Large intestine (tissue), 3 donors: Measurements from ENCODE around the gene STK33. TPM values are rescaled to one million over a fixed set of nuclear protein-coding genes. Genes with fewer than 3 reads are reported as not detected.
A peak's percentile ranks its signal among the peaks of the same experiment; 100 is the strongest.

Experiments used
- DNase-seq, 2 donors: peaks; one replicate each; pipeline versions ENCODE4 v3.0.0 to v3.0.0-alpha.2; 2013
- H3K27ac ChIP-seq: one replicate; pipeline ENCODE4 v1.5.1; 2013; ENCODE audit warnings: low read length
- H3K27me3 ChIP-seq: 2 replicates; pipeline ENCODE4 v1.6.1; 2013; ENCODE audit warnings: low read length; ENCODE audit not compliant: control insufficient read depth, insufficient read depth
- H3K36me3 ChIP-seq: 2 replicates; pipeline ENCODE4 v1.6.1; 2013; ENCODE audit warnings: low read length; ENCODE audit not compliant: control insufficient read depth, insufficient read depth
- H3K4me1 ChIP-seq: one replicate; pipeline ENCODE4 v1.6.1; 2013; ENCODE audit warnings: low read length; ENCODE audit not compliant: control insufficient read depth, insufficient read depth
- H3K4me3 ChIP-seq: one replicate; pipeline ENCODE4 v1.5.1; 2013; ENCODE audit warnings: low read length
- H3K9me3 ChIP-seq: one replicate; pipeline ENCODE4 v1.6.1; 2013; ENCODE audit warnings: mild to moderate bottlenecking, low read depth, low read length, moderate library complexity; ENCODE audit not compliant: control insufficient read depth
- WGBS: methylation state at CpG from one replicate; pipeline ENCODE4 v1.1.5; 2013; ENCODE audit warnings: low lambda C conversion rate; ENCODE audit not compliant: insufficient coverage; 5-methylcytosine and 5-hydroxymethylcytosine counted together
- polyA plus RNA-seq: library from polyadenylated mRNA; unstranded; fragments of 120-200 nt; gene quantifications from one replicate; pipeline ENCODE4 v1.2.1, GENCODE V29; 2013

STK33 gene
- polyA plus RNA-seq, 1 donor: 9.4 TPM

- Histone ChIP-seq H3K27ac (no peak overlapping the region), H3K4me3 (no peak overlapping the region), H3K27me3 (peaks cover 2% of the 10 kb centered on the region), H3K9me3 (peaks cover 3% of the 10 kb centered on the region), H3K4me1 (peaks cover 22% of the 10 kb centered on the region), H3K36me3 (no peaks in the 10 kb centered on the region)
- DNase-seq: no peak
- 100% methylated on average over 1 of the region's 4 CpGs for WGBS
Measured at GRCh38 chr11:8352103-8352875, 241.7 kb downstream of the STK33 start.

- Histone ChIP-seq H3K9me3 (no peaks in the 10 kb centered on the region), H3K36me3 (no peaks in the 10 kb centered on the region), H3K4me1 (peaks cover 13% of the 10 kb centered on the region), H3K27me3 (peaks cover 2% of the 10 kb centered on the region), H3K4me3 (no peak overlapping the region), H3K27ac (no peak overlapping the region)
- DNase-seq: no peak
- no CpG with 5 or more reads among the region's 8 CpGs for WGBS
Measured at GRCh38 chr11:8351223-8351622, 242.8 kb downstream of the STK33 start.

DNA sequence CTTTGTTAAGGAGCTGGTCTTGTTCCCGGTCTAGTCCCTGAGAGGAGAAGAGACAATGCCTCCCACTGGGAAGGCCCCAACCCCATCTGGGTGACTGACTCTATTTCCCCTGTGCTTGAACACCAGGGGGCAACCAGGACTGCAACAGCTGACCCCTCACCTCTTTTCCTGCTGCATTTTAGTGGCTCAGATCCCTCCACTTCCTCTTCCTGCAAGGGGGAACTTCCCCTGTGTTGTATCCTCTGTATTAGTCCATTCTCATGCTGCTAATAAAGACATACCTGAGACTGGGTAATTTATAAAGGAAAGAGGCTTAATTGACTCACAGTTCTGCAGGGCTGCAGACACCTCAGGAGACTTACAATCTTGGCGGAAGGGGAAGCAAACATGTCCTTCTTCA is 246.1 kb downstream of the STK33 start:
- no peak for DNase-seq
- no CpG with 5 or more reads among the region's 2 CpGs for WGBS
- no peak overlapping the region for H3K4me3 ChIP-seq
- no peaks in the 10 kb centered on the region for H3K36me3 ChIP-seq
- peaks cover 2% of the 10 kb centered on the region for H3K27me3 ChIP-seq
- H3K27ac ChIP-seq: no peak overlapping the region
- H3K9me3 ChIP-seq: no peaks in the 10 kb centered on the region
- H3K4me1 ChIP-seq: no peaks in the 10 kb centered on the region

DNA sequence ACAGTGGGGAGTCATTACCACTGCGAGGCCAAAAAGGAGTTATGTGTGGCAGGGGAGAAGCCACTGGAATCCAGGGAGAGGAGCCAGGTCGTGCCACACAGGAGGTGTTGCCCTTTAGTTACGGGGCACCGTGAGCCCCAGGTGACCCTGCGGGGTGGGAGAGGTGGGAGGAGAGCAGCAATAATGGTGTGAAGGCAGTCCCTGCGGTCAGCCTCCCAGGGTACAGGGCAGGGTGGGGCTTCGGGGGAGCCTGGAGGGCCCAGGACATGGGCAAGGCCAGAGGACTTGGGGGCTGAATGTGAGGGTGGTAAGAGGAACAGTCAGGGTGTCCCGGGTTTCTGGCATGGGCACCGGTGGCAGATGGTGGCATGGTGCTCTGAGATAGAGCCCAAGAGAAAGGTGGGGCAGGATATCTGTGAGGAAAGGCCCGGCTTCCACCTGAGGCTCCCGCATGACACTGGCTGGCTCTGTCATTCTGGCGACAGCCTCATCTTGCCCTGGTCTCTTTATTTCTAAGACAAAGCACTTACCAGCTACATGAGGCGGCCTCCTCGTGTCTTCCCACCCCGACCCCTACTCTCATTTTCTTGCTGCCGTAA is 247.8 kb downstream of the STK33 start:
- no CpG with 5 or more reads among the region's 16 CpGs for WGBS

DNA sequence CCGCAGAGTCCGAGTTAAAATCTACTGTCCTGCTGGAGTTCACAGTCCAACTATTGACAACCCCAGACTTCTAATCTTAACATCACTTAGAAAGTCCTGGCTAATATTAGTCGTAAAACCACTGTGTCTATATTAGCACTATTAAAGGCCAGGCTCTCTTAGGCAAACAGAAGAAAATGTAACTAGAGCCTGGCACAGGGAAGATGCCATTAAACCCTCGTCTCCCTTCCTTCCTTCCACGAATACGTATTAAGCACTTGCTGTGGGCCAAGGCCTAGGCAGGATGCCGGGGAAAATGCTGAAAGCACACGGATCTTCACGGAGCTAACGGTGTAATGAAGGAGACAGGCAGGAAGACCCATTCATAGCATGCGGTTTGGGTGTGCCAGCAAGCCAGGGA is 248.8 kb downstream of the STK33 start:
- WGBS: 40% methylated on average over 1 of the region's 11 CpGs
- H3K9me3 ChIP-seq: no peaks in the 10 kb centered on the region

More for the DNA sequence above, 247.8 kb downstream of the STK33 start:
- H3K9me3 ChIP-seq: no peaks in the 10 kb centered on the region
- H3K4me3 ChIP-seq: no peak overlapping the region
- DNase-seq: no peak
- peaks cover 2% of the 10 kb centered on the region for H3K27me3 ChIP-seq
- no peak overlapping the region for H3K27ac ChIP-seq
- H3K4me1 ChIP-seq: peaks cover 5% of the 10 kb centered on the region
- no peaks in the 10 kb centered on the region for H3K36me3 ChIP-seq

GRCh38 chr11:8344346-8344745 is 249.7 kb downstream of the STK33 start:
- Histone ChIP-seq H3K4me3 (no peak overlapping the region), H3K27ac (no peak overlapping the region), H3K9me3 (peaks cover 1% of the 10 kb centered on the region), H3K36me3 (no peaks in the 10 kb centered on the region), H3K27me3 (peaks cover 2% of the 10 kb centered on the region), H3K4me1 (peaks cover 13% of the 10 kb centered on the region)
- no peak for DNase-seq
- 100% methylated on average over 1 of the region's 3 CpGs for WGBS

More for the DNA sequence above, 248.8 kb downstream of the STK33 start:
- H3K4me1 ChIP-seq: peaks cover 8% of the 10 kb centered on the region
- H3K36me3 ChIP-seq: no peaks in the 10 kb centered on the region
- H3K27me3 ChIP-seq: peaks cover 2% of the 10 kb centered on the region
- H3K4me3 ChIP-seq: no peak overlapping the region
- no peak overlapping the region for H3K27ac ChIP-seq
- DNase-seq: no peak

DNA sequence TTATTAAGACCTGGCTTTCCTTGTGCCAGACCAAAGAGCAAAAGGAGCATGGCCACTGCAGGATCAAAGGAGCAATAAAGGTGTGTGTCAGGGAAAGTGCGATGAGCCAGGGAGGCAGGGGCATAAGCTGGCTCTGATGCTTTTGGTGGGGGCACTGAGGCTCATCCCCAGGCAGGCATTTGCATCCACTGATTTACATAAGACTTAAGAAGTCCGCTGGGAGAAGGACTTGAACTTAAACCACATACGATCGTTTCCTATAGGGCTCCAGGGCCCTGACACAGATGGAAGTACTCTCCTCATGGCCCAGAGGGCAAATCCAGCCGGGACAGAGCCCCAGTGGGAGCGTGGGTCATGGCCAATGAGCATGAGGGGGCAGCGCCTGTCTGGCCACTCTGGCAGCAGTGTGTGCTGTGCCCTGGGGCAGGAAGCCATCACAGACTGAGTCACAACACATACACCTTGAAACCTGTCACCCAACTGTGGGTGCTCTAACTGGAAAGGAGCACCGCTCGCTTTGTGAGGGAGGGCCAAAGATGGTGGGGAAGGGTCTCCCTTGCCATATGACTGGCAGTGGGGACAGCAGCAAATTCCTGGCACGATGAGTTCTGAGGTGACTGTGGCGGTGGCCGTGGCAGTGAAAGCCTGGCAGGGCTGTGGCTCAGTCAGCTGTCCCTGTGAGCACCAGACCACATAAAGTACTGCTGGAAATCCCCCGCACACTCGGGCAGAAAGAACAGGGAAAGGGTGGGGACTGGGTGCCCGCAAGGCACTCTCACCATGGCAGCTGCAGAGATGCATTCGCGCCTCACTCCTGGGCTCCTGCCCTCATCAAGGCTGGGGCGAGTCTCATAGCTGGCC is 251.0 kb downstream of the STK33 start:
- Histone ChIP-seq H3K27me3 (peaks cover 2% of the 10 kb centered on the region), H3K9me3 (peaks cover 2% of the 10 kb centered on the region), H3K4me1 (peaks cover 15% of the 10 kb centered on the region), H3K4me3 (no peak overlapping the region), H3K36me3 (no peaks in the 10 kb centered on the region), H3K27ac (no peak overlapping the region)
- 80% methylated on average over 1 of the region's 18 CpGs for WGBS
- DNase-seq: no peak

DNA sequence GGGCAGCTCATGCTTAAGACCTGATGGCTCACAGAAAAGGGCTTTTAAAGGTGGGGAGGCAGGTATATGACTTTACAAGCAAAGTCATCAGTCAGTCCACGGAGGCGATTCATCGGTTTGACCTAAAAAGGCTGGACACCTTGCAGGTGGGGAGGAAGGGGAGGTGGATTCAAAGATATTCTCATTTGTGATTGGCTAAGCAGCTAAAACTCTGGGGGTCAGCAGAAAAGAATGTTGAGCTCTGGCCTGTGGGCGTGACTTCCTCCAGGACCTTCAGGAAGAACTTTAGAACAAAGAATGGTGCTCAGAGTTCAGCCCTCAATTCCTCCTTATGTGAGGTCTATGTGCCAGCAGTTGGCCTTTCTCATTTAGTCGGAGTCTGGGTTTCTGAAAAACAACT is 252.0 kb downstream of the STK33 start:
- Histone ChIP-seq H3K9me3 (peaks cover 2% of the 10 kb centered on the region), H3K27me3 (peaks cover 2% of the 10 kb centered on the region), H3K27ac (no peak overlapping the region), H3K4me1 (peaks cover 15% of the 10 kb centered on the region), H3K4me3 (no peak overlapping the region), H3K36me3 (no peaks in the 10 kb centered on the region)
- DNase-seq: peak in 1 of 2 donors; percentile 19
- WGBS: no CpG with 5 or more reads among the region's 5 CpGs
